Breast epithelium (tissue), 4 donors: Measurements from ENCODE around the gene TANGO6. TPM values are rescaled to one million over a fixed set of nuclear protein-coding genes. Genes with fewer than 3 reads are reported as not detected.

Experiments used
- DNase-seq, 2 donors: peaks; one replicate each; pipeline ENCODE4 v3.0.0-alpha.2; 2019; ENCODE audit warnings: low spot score in 2 of 2
- H3K27ac ChIP-seq, 2 donors: fragments of 200-600 bp; sonication (generic) in 1 of 2; one replicate each; pipeline ENCODE4 v1.5.1; 2016 to 2019; ENCODE audit warnings: mild to moderate bottlenecking in 1 of 2
- H3K27me3 ChIP-seq, 2 donors: fragments of 200-600 bp; sonication (generic) in 1 of 2; one replicate each; pipeline versions ENCODE4 v1.5.1 to v1.6.0; 2017 to 2019; ENCODE audit warnings: control low read depth in 1 of 2, mild to moderate bottlenecking in 1 of 2
- H3K36me3 ChIP-seq: fragments of 200-600 bp; one replicate; pipeline ENCODE4 v1.5.1; 2019
- H3K4me1 ChIP-seq, 2 donors: fragments of 200-600 bp; sonication (generic); one replicate each; pipeline ENCODE4 v1.5.1; 2016 to 2019; ENCODE audit warnings: control low read depth in 1 of 2
- H3K4me3 ChIP-seq, 3 donors: fragments of 200-600 bp; sonication (generic); 1 replicate in 2 of 3; 2 replicates in 1 of 3; pipeline ENCODE4 v1.5.1; 2016 to 2019; ENCODE audit warnings: mild to moderate bottlenecking in 3 of 3, moderate library complexity in 2 of 3
- H3K9me3 ChIP-seq, 2 donors: fragments of 200-600 bp; sonication (generic) in 1 of 2; one replicate each; pipeline ENCODE4 v1.5.1; 2016 to 2019; ENCODE audit warnings: control low read depth in 1 of 2
- POLR2A ChIP-seq: fragments of 450-650 bp; IDR thresholded peaks from one replicate; pipeline ENCODE4 v1.6.1; 2016; ENCODE audit warnings: antibody characterized with exemption, mild to moderate bottlenecking, moderate library complexity
- POLR2AphosphoS5 ChIP-seq, 3 donors: sonication (generic); formaldehyde crosslinking; IDR thresholded peaks; one replicate each; pipeline ENCODE4 v1.6.1; 2017; ENCODE audit warnings: antibody characterized with exemption in 3 of 3
- intact Hi-C: fragments of 100-400 bp; cut with DNase I; formaldehyde crosslinking; loops from one replicate; pipeline ENCODE4 v1.15.1; 2023; ENCODE audit warnings: low total_unique reads
- total RNA-seq, 3 donors: library from RNA; depleted of rRNA; stranded (reverse); fragments of >200 nt; gene quantifications; one replicate each; pipeline ENCODE4 v1.1.0, GENCODE V29; 2016
- TF ChIP-seq, protein P1 (sequence below), 3 donors: fragments of 450-650 bp; IDR thresholded peaks; one replicate each; pipeline ENCODE4 v1.5.1; 2016 to 2017; ENCODE audit warnings: antibody characterized with exemption in 3 of 3, mild to moderate bottlenecking in 3 of 3, moderate library complexity in 3 of 3

Gene TANGO6
- total RNA-seq, 3 donors from 2014 or later, result 13.4 to 26.1 (median 24.6) TPM

DNA sequence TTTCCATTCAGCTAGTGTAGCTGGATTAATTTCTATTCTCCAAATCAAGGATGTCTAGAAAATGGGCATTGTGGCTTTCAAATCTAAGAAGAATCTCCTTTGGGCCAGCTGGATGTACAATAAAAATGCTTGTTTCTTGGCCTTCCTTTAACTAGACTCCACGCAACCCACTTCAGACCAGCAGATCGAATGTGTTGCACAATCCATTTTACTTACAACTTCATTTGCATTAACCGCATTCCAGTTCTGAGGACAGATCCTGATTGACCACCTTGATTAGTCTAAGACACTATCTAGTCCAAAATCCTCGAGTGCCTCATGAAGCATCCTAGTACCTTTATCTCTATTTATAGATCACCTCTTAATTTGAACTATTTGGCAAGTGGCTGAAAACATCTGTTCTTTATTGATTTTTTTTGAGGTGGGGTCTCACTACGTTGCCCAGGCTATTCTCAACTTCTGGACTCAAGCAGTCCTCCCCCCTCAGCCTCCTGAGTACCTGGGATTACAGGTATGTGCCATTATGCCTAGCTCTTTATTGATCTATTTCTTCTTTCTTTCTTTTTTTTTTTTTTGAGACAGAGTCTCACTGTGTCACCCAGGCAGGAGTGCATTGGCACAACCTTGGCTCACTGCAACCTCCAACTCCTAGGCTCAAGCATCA lies 241.8 kb downstream of the TANGO6 start:
- intact Hi-C loops, result no loop called here
- no peak overlapping the region for H3K4me3 ChIP-seq

DNA sequence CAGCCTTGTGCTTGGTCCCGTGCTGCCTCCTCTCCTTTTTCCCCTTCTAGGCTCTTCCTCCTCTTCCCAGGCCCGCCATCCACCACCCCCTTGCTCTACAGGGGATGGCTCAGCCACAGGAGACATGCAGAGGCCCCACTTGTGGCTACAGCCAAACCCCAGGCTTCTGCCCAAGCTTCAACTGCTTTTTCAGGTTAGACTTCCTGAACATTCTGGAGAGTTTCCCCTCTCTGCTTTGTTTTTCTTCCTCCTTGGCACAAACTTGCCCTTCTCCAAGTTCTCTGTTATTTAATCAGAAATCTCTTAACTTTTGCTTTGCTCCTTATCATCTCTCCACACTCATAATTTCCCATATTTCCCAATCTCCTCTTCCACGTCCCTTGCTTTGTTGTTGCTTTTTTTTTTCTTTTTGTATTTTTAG lies 243.8 kb downstream of the TANGO6 start:
- DNase-seq, result no peak
- no peak for TF ChIP-seq POLR2A
- TF ChIP-seq, protein P1, sequence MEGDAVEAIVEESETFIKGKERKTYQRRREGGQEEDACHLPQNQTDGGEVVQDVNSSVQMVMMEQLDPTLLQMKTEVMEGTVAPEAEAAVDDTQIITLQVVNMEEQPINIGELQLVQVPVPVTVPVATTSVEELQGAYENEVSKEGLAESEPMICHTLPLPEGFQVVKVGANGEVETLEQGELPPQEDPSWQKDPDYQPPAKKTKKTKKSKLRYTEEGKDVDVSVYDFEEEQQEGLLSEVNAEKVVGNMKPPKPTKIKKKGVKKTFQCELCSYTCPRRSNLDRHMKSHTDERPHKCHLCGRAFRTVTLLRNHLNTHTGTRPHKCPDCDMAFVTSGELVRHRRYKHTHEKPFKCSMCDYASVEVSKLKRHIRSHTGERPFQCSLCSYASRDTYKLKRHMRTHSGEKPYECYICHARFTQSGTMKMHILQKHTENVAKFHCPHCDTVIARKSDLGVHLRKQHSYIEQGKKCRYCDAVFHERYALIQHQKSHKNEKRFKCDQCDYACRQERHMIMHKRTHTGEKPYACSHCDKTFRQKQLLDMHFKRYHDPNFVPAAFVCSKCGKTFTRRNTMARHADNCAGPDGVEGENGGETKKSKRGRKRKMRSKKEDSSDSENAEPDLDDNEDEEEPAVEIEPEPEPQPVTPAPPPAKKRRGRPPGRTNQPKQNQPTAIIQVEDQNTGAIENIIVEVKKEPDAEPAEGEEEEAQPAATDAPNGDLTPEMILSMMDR (IDR thresholded peaks at IDR 0.05), result no peak
- no peak for TF ChIP-seq POLR2AphosphoS5 (IDR thresholded peaks at IDR 0.05)
- no peaks in the 10 kb centered on the region for H3K36me3 ChIP-seq

More for the DNA sequence above, 241.8 kb downstream of the TANGO6 start:
- DNase-seq, result no peak
- TF ChIP-seq, protein P1 (IDR thresholded peaks at IDR 0.05), result no peak
- TF ChIP-seq POLR2A, result no peak
- TF ChIP-seq POLR2AphosphoS5 (IDR thresholded peaks at IDR 0.05), result no peak
- no peak overlapping the region for H3K27ac ChIP-seq
- no peaks in the 10 kb centered on the region for H3K9me3 ChIP-seq
- H3K36me3 ChIP-seq, result no peaks in the 10 kb centered on the region
- H3K27me3 ChIP-seq, result no peaks in the 10 kb centered on the region
- no peaks in the 10 kb centered on the region for H3K4me1 ChIP-seq

DNA sequence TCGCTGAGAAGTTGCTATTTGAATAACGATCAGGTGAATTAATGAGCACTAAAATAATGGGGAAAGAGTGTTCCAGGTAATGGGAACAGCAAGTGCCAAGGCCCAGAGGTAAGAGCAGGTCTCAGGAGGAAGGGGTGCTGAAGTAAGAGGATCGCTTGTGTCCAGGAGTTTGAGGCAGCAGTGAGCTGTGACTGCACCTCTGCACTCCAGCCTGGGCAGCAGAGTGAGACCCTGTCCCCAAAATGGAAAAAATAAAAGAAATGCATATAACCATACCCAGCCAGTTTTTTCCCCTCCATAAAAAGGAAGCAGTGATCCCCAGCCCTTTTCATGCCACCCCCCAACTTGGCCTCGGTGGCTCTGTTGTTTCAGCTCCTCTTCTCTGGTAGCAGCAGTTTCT lies 245.4 kb downstream of the TANGO6 start:
- Histone ChIP-seq H3K9me3 (no peaks in the 10 kb centered on the region), H3K27me3 (no peaks in the 10 kb centered on the region), H3K4me1 (no peaks in the 10 kb centered on the region), H3K4me3 (no peak overlapping the region), H3K27ac (no peak overlapping the region), H3K36me3 (no peaks in the 10 kb centered on the region)
- DNase-seq, result no peak
- TF ChIP-seq POLR2AphosphoS5 (IDR thresholded peaks at IDR 0.05) (no peak), POLR2A (no peak)
- TF ChIP-seq, protein P1 (IDR thresholded peaks at IDR 0.05), result no peak
- intact Hi-C loops, result no loop called here

More for the DNA sequence above, 243.8 kb downstream of the TANGO6 start:
- no peaks in the 10 kb centered on the region for H3K27me3 ChIP-seq
- H3K4me3 ChIP-seq, result no peak overlapping the region
- intact Hi-C loops, result no loop called here
- H3K27ac ChIP-seq, result no peak overlapping the region
- no peaks in the 10 kb centered on the region for H3K4me1 ChIP-seq
- H3K9me3 ChIP-seq, result no peaks in the 10 kb centered on the region

DNA sequence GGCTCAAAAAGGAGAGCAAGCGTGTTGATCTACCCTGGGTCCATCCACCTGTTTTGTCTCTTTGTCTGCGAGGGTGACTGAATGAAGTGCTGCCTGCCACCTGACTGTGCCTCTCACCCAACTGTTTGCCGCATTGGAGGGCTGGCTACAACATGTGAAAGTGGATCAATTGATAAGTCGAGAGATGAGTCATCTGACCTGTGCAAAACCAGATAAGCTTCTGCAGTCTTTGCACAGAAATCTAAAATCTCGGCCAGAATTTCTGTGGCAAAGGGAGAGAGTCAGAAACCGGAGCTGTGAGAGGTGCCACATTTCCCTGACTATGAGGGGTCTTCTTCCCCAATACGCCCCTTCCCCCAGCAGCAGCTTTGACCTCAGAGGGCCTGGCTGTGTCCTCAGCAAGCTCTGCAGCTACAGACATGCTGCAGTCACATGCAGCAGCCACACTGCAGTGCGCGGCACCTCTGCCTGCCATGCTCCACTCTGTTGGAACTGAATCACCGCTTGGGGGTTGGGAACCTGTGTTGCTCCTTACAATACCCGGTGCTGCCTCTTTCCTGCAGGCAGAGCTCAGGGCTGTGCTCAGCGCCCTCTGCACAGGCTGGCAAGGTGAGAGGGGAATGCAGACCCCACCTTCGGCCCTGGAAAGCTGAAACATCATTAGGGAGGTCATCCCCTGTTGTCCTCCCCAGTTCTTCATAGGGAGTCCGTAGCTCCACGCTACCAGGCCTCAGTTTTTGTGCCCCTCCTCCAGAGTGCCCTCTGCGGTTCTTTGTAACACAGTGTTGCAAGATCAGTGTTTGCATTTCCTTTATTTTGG lies 246.0 kb downstream of the TANGO6 start:
- H3K27ac ChIP-seq, result no peak overlapping the region
- intact Hi-C loops, result no loop called here
- H3K9me3 ChIP-seq, result no peaks in the 10 kb centered on the region
- TF ChIP-seq POLR2AphosphoS5 (IDR thresholded peaks at IDR 0.05) (no peak), POLR2A (no peak)
- TF ChIP-seq, protein P1 (IDR thresholded peaks at IDR 0.05), result no peak
- no peaks in the 10 kb centered on the region for H3K36me3 ChIP-seq
- DNase-seq, result no peak
- no peaks in the 10 kb centered on the region for H3K27me3 ChIP-seq
- H3K4me1 ChIP-seq, result no peaks in the 10 kb centered on the region
- no peak overlapping the region for H3K4me3 ChIP-seq

DNA sequence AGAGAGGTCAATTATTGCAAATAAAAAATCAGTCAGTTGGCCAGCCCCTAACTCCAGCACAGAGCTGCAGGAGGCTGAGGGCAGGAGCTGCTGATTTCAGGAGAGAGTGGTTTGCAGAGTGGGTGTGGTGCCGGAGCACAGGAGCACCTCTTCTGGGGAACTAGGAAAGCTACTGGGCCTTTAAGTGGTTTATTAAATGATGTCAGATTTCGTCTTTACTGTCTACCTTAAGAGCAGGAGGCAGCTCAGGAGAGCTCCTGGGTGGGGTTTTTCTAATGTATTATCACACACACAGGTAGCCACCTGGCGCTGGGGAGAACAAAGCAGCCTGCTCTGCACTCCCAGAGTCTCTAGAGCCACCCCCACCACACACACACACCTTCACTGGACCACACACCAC lies 250.6 kb downstream of the TANGO6 start:
- H3K4me1 ChIP-seq, result no peaks in the 10 kb centered on the region
- intact Hi-C loops, result no loop called here
- TF ChIP-seq, protein P1 (IDR thresholded peaks at IDR 0.05), result no peak
- no peak for TF ChIP-seq POLR2AphosphoS5 (IDR thresholded peaks at IDR 0.05)
- no peak for TF ChIP-seq POLR2A
- H3K4me3 ChIP-seq, result no peak overlapping the region
- no peak overlapping the region for H3K27ac ChIP-seq
- H3K36me3 ChIP-seq, result no peaks in the 10 kb centered on the region
- no peaks in the 10 kb centered on the region for H3K9me3 ChIP-seq
- H3K27me3 ChIP-seq, result no peaks in the 10 kb centered on the region
- DNase-seq, result no peak
